Measurements from ENCODE around the gene CLK2.
"Not testable (repeated sequence)": the region's sequence is repeated elsewhere in the genome, so short reads cannot be mapped to it uniquely, and the experiment has no call there.

Gene CLK2

DNA sequence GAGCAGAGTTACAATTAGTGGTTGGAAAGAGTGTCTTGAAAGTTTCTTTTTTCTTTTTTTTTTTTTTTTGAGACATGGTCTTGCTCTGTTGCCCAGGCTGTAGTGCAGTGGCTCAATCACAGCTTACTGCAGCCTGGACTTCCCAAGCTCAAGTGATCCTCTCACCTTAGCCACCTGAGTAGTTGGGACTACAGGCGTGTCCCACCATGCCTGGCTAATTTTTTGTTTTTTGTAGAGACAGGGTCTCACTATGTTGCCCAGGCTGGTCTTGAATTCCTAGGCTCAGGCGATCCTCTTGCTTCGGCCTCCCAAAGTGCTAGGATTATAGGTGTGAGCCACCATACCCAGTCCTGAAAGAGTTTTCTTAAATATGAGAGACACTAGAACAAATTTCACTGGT lies 26.5 kb downstream of the CLK2 start:
- H3K4me3 ChIP-seq (ENCODE audit: low read length in 2 of 2); H3K4ac ChIP-seq (ENCODE audit: low read length); H4K8ac ChIP-seq (ENCODE audit: low read depth, low read length); H3K9ac ChIP-seq (ENCODE audit: low read depth, low read length, poor library complexity); H3K79me1 ChIP-seq (ENCODE audit: low read depth, low read length); DNase-seq (ENCODE audit: low spot score); H3K27me3 ChIP-seq (ENCODE audit: control insufficient read depth in 3 of 3, insufficient read depth in 3 of 3, low read depth in 1 of 3, low read length in 3 of 3); H3K18ac ChIP-seq (ENCODE audit: low read length); H4K91ac ChIP-seq (ENCODE audit: low read depth, low read length, poor library complexity); H2BK15ac ChIP-seq (ENCODE audit: low read length); H2AFZ ChIP-seq (ENCODE audit: low read length); H2BK5ac ChIP-seq (ENCODE audit: low read length); H2BK12ac ChIP-seq (ENCODE audit: low read length); H3K27ac ChIP-seq (replicated peaks; ENCODE audit: low read length); H2BK120ac ChIP-seq (ENCODE audit: low read depth, low read length); H3K9me3 ChIP-seq (replicated peaks in 1 of 2; ENCODE audit: control insufficient read depth in 2 of 2, insufficient read depth in 1 of 2, low read depth in 1 of 2, low read length in 2 of 2); H3K4me2 ChIP-seq (ENCODE audit: insufficient read depth, low read length, poor library complexity, severe bottlenecking); H2AK5ac ChIP-seq (ENCODE audit: low read depth, low read length); H3K14ac ChIP-seq (ENCODE audit: low read length); H3K23ac ChIP-seq (ENCODE audit: low read depth, low read length, poor library complexity): not testable (repeated sequence)
- no CpG with 5 or more reads among the region's 3 CpGs for WGBS, 2 donors (ENCODE audit: extremely low coverage in 2 of 2, insufficient read length in 2 of 2, insufficient replicate concordance in 1 of 2)
- peaks cover 10 to 13% of the 10 kb centered on the region in 2 donors for H3K4me1 ChIP-seq (ENCODE audit: control insufficient read depth in 2 of 2, insufficient read depth in 1 of 2, low read depth in 1 of 2, low read length in 2 of 2)
- H3K36me3 ChIP-seq (replicated peaks in 1 of 2; ENCODE audit: control insufficient read depth in 2 of 2, insufficient read depth in 2 of 2, low read length in 2 of 2), result peaks cover 16 to 44% of the 10 kb centered on the region in 2 donors

DNA sequence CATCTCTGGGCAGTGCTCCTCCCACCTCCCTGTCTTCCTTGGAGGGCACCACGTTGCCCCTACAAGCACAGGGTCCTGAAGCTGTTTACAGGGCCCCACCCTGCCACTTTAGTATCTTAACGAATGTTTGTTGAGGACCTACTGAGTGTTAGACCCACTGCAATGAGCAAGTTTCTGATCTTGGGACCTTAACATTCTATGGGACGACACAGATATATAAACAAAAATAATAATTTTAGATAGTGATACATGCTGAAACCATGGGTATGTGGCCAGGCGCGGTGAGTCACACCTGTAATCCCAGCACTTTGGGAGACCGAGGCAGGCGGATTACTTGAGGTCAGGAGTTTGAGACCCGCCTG lies 28.2 kb downstream of the CLK2 start:
- Histone ChIP-seq H3K4me1 (ENCODE audit: control insufficient read depth in 2 of 2, insufficient read depth in 1 of 2, low read depth in 1 of 2, low read length in 2 of 2) (peaks cover 4 to 9% of the 10 kb centered on the region in 2 donors), H3K36me3 (replicated peaks in 1 of 2; ENCODE audit: control insufficient read depth in 2 of 2, insufficient read depth in 2 of 2, low read length in 2 of 2) (peaks cover 16 to 37% of the 10 kb centered on the region in 2 donors), H4K8ac (ENCODE audit: low read depth, low read length) (no peak overlapping the region), H2BK15ac (ENCODE audit: low read length) (no peak overlapping the region), H2BK5ac (ENCODE audit: low read length) (peak overlapping the region; percentile 62), H2BK12ac (ENCODE audit: low read length) (no peak overlapping the region), H3K27me3 (ENCODE audit: control insufficient read depth in 3 of 3, insufficient read depth in 3 of 3, low read depth in 1 of 3, low read length in 3 of 3) (no peaks in the 10 kb centered on the region), H3K23ac (ENCODE audit: low read depth, low read length, poor library complexity) (peak overlapping the region; percentile 81), H3K18ac (ENCODE audit: low read length) (peak overlapping the region; percentile 68), H3K79me1 (ENCODE audit: low read depth, low read length) (no peaks in the 10 kb centered on the region), H2AFZ (ENCODE audit: low read length) (peak overlapping the region; percentile 73), H3K9me3 (replicated peaks in 1 of 2; ENCODE audit: control insufficient read depth in 2 of 2, insufficient read depth in 1 of 2, low read depth in 1 of 2, low read length in 2 of 2) (no peaks in the 10 kb centered on the region), H3K27ac (replicated peaks; ENCODE audit: low read length) (peak overlapping the region; percentile 92), H3K4me2 (ENCODE audit: insufficient read depth, low read length, poor library complexity, severe bottlenecking) (peak overlapping the region; percentile 58), H4K91ac (ENCODE audit: low read depth, low read length, poor library complexity) (no peak overlapping the region), H2AK5ac (ENCODE audit: low read depth, low read length) (peak overlapping the region; percentile 1), H3K4ac (ENCODE audit: low read length) (no peak overlapping the region), H3K9ac (ENCODE audit: low read depth, low read length, poor library complexity) (peak overlapping the region; percentile 87), H2BK120ac (ENCODE audit: low read depth, low read length) (no peak overlapping the region), H3K4me3 (ENCODE audit: low read length in 2 of 2) (peak overlapping the region; percentile 52 to 76), H3K14ac (ENCODE audit: low read length) (no peak overlapping the region)
- WGBS, 2 donors (ENCODE audit: extremely low coverage in 2 of 2, insufficient read length in 2 of 2, insufficient replicate concordance in 1 of 2), result no CpG with 5 or more reads among the region's 8 CpGs
- DNase-seq (ENCODE audit: low spot score), result no peak

DNA sequence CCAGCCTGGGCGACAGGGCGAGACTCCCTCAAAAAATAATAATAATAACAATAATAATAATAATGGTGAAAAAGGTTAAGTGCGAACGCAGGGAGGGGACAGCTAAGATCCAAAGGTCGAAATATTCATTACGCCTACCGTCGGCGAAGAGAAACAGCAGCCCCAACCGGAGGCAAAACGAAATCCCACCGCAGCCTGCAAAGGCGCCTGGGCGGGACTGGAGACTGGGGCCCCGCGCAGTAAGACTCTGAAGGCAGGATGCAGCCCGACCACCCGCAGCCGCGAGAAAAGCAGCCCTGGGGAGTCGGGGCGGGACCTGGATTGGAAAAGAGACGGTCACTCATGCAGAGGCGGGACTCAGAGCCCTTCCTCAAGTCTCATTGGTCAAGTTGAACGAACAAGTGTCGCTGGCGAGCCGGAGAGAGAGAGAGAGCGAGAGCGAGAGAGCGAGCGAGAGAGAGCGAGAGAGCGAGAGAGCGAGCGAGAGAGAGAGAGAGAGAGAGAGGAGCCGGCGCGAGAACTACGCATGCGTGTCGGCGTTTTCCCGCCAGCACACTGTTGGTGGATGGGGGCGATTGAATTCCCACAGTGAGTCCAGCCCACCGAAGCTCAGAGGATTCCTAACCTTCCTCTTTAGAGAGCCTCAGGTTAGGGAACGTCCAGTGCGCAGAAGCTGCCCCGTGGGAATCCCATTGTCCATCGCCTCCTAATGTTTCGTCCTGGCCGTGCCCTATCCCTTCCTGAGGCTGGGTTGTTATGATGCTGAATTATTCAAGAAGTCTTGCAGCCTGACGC lies 28.7 kb downstream of the CLK2 start:
- H3K4me1 ChIP-seq (ENCODE audit: control insufficient read depth in 2 of 2, insufficient read depth in 1 of 2, low read depth in 1 of 2, low read length in 2 of 2), result peaks cover 2 to 9% of the 10 kb centered on the region in 2 donors
- H2BK12ac ChIP-seq (ENCODE audit: low read length), result no peak overlapping the region
- peak overlapping the region; percentile 81 for H3K23ac ChIP-seq (ENCODE audit: low read depth, low read length, poor library complexity)
- H3K27me3 ChIP-seq (ENCODE audit: control insufficient read depth in 3 of 3, insufficient read depth in 3 of 3, low read depth in 1 of 3, low read length in 3 of 3), result no peaks in the 10 kb centered on the region
- H2AK5ac ChIP-seq (ENCODE audit: low read depth, low read length), result no peak overlapping the region
- H2BK15ac ChIP-seq (ENCODE audit: low read length), result no peak overlapping the region
- peak overlapping the region; percentile 62 for H2BK5ac ChIP-seq (ENCODE audit: low read length)
- peak overlapping the region; percentile 52 to 76 for H3K4me3 ChIP-seq (ENCODE audit: low read length in 2 of 2)
- peak overlapping the region; percentile 68 for H3K18ac ChIP-seq (ENCODE audit: low read length)
- peaks cover 16 to 31% of the 10 kb centered on the region in 2 donors for H3K36me3 ChIP-seq (replicated peaks in 1 of 2; ENCODE audit: control insufficient read depth in 2 of 2, insufficient read depth in 2 of 2, low read length in 2 of 2)
- no CpG with 5 or more reads among the region's 53 CpGs for WGBS, 2 donors (ENCODE audit: extremely low coverage in 2 of 2, insufficient read length in 2 of 2, insufficient replicate concordance in 1 of 2)
- H3K79me1 ChIP-seq (ENCODE audit: low read depth, low read length), result no peaks in the 10 kb centered on the region
- H3K27ac ChIP-seq (replicated peaks; ENCODE audit: low read length), result peak overlapping the region; percentile 92
- peak overlapping the region; percentile 73 for H2AFZ ChIP-seq (ENCODE audit: low read length)
- no peaks in the 10 kb centered on the region for H3K9me3 ChIP-seq (replicated peaks in 1 of 2; ENCODE audit: control insufficient read depth in 2 of 2, insufficient read depth in 1 of 2, low read depth in 1 of 2, low read length in 2 of 2)
- H2BK120ac ChIP-seq (ENCODE audit: low read depth, low read length), result no peak overlapping the region
- peak; percentile 97 for DNase-seq (ENCODE audit: low spot score)
- no peak overlapping the region for H3K4ac ChIP-seq (ENCODE audit: low read length)
- H3K14ac ChIP-seq (ENCODE audit: low read length), result no peak overlapping the region
- peak overlapping the region; percentile 87 for H3K9ac ChIP-seq (ENCODE audit: low read depth, low read length, poor library complexity)
- no peak overlapping the region for H4K91ac ChIP-seq (ENCODE audit: low read depth, low read length, poor library complexity)
- peak overlapping the region; percentile 58 for H3K4me2 ChIP-seq (ENCODE audit: insufficient read depth, low read length, poor library complexity, severe bottlenecking)
- H4K8ac ChIP-seq (ENCODE audit: low read depth, low read length), result no peak overlapping the region

DNA sequence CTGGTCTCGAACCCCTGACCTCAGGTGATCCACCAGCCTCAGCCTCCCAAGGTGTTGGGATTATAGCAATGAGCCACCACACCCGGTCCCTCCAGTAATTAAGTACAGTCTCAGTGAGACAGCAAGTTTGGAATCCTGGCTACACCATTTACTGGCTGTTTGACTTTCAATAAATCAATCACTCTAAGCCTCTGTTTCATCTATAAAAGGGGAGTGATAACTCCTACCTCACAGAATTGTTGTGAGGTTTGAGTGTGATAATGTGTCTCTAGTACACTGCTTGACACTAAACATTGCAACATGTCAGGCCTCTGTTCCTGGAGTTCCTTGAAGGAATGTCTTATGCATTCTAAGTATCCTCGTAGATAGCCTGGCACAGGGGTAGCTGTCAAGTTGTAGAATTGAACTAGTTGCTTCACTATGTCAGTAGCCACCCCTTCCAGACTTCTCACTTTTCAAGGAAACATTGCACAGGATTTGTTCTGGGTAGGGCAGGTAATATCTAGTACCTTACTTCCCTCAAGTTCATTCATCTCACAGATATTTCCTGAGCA lies 30.4 kb downstream of the CLK2 start:
- H3K4me2 ChIP-seq (ENCODE audit: insufficient read depth, low read length, poor library complexity, severe bottlenecking), result no peak overlapping the region
- H3K36me3 ChIP-seq (replicated peaks in 1 of 2; ENCODE audit: control insufficient read depth in 2 of 2, insufficient read depth in 2 of 2, low read length in 2 of 2), result peaks cover 8 to 20% of the 10 kb centered on the region in 2 donors
- no peak overlapping the region for H3K23ac ChIP-seq (ENCODE audit: low read depth, low read length, poor library complexity)
- H3K4me1 ChIP-seq (ENCODE audit: control insufficient read depth in 2 of 2, insufficient read depth in 1 of 2, low read depth in 1 of 2, low read length in 2 of 2), result peaks cover 2 to 9% of the 10 kb centered on the region in 2 donors
- no peak overlapping the region for H2BK15ac ChIP-seq (ENCODE audit: low read length)
- no peak overlapping the region for H3K9ac ChIP-seq (ENCODE audit: low read depth, low read length, poor library complexity)
- DNase-seq (ENCODE audit: low spot score), result no peak
- H3K4me3 ChIP-seq (ENCODE audit: low read length in 2 of 2), result peak overlapping the region in 1 of 2 donors; percentile 52
- no peak overlapping the region for H3K18ac ChIP-seq (ENCODE audit: low read length)
- H3K79me1 ChIP-seq (ENCODE audit: low read depth, low read length), result no peaks in the 10 kb centered on the region
- no peaks in the 10 kb centered on the region for H3K27me3 ChIP-seq (ENCODE audit: control insufficient read depth in 3 of 3, insufficient read depth in 3 of 3, low read depth in 1 of 3, low read length in 3 of 3)
- no peak overlapping the region for H2BK120ac ChIP-seq (ENCODE audit: low read depth, low read length)
- H3K4ac ChIP-seq (ENCODE audit: low read length), result no peak overlapping the region
- no peak overlapping the region for H2AK5ac ChIP-seq (ENCODE audit: low read depth, low read length)
- H2BK5ac ChIP-seq (ENCODE audit: low read length), result no peak overlapping the region
- H2AFZ ChIP-seq (ENCODE audit: low read length), result no peak overlapping the region
- H3K14ac ChIP-seq (ENCODE audit: low read length), result no peak overlapping the region
- H2BK12ac ChIP-seq (ENCODE audit: low read length), result no peak overlapping the region
- no peak overlapping the region for H4K8ac ChIP-seq (ENCODE audit: low read depth, low read length)
- WGBS, 2 donors (ENCODE audit: extremely low coverage in 2 of 2, insufficient read length in 2 of 2, insufficient replicate concordance in 1 of 2), result no CpG with 5 or more reads among the region's 3 CpGs
- H4K91ac ChIP-seq (ENCODE audit: low read depth, low read length, poor library complexity), result no peak overlapping the region
- no peak overlapping the region for H3K27ac ChIP-seq (replicated peaks; ENCODE audit: low read length)
- H3K9me3 ChIP-seq (replicated peaks in 1 of 2; ENCODE audit: control insufficient read depth in 2 of 2, insufficient read depth in 1 of 2, low read depth in 1 of 2, low read length in 2 of 2), result no peaks in the 10 kb centered on the region

Measured in neuronal stem cell (in vitro differentiated cells).